Panc1 (cell line): ENCODE measurements around the gene TMEM87B. TPM values are rescaled to one million over a fixed set of nuclear protein-coding genes. Genes with fewer than 3 reads are reported as not detected.

Experiments used
- ATAC-seq: fragments of 200-7000 bp; cut with Tn5 transposase; 2 replicates; pipeline ENCODE4 v1.9.1; 2020; ENCODE audit warnings: mild to moderate bottlenecking, moderate library complexity
- BruUV-seq: library from RNA; stranded (reverse); fragments of 400-500 nt; replicated peaks from 2 replicates; lab custom pipeline; 2021; lab: Mats Ljungman, UMichigan
- CTCF ChIA-PET: fragments of 300-600 bp; sonication (Branson Sonifier 250); formaldehyde crosslinking; loops from one replicate; lab custom pipeline; 2022; ENCODE audit warnings: antibody characterized with exemption; lab: Charles Lee
- POLR2A ChIA-PET: fragments of 300-600 bp; sonication (Branson Sonifier 250); formaldehyde crosslinking; loops from one replicate; lab custom pipeline; 2022; ENCODE audit warnings: antibody characterized with exemption; lab: Charles Lee
- DNase-seq: peaks from one replicate; pipeline ENCODE4 v3.0.0-alpha.2; 2010; ENCODE audit warnings: low read depth, low spot score
- H3K27ac ChIP-seq: 2 replicates; pipeline ENCODE4 v1.5.1; 2011; ENCODE audit warnings: mild to moderate bottlenecking, low read length, inconsistent platforms
- H3K27me3 ChIP-seq: fragments of 200-500 bp; sonication (Bioruptor generic); 2 replicates; pipeline ENCODE4 v1.6.0; 2014; ENCODE audit warnings: low read length, inconsistent platforms; ENCODE audit not compliant: control insufficient read depth, insufficient read depth
- H3K36me3 ChIP-seq: fragments of 200-500 bp; sonication (Bioruptor generic); 2 replicates; pipeline ENCODE4 v1.5.1; 2014; ENCODE audit warnings: inconsistent platforms, mild to moderate bottlenecking, low read length, moderate library complexity; ENCODE audit not compliant: control insufficient read depth, insufficient read depth
- H3K4me1 ChIP-seq: 2 replicates; pipeline ENCODE4 v1.5.1; 2011; ENCODE audit warnings: inconsistent platforms, mild to moderate bottlenecking, low read length, moderate library complexity; ENCODE audit not compliant: control insufficient read depth, insufficient read depth
- H3K4me3 ChIP-seq, 2 experiments: 2 replicates each; pipeline ENCODE4 v1.5.1; 2011 to 2012; ENCODE audit warnings: low read depth in 2 of 2, low read length in 2 of 2, mild to moderate bottlenecking in 2 of 2, inconsistent platforms in 1 of 2, moderate library complexity in 1 of 2
- H3K9me3 ChIP-seq: fragments of 200-500 bp; sonication (Bioruptor generic); 2 replicates; pipeline ENCODE4 v1.5.1; 2014; ENCODE audit warnings: low read depth, mild to moderate bottlenecking, inconsistent platforms, low read length, moderate library complexity; ENCODE audit not compliant: control insufficient read depth, insufficient read depth
- POLR2AphosphoS5 ChIP-seq: IDR thresholded peaks from 2 replicates; pipeline ENCODE4 v1.6.1; 2012; ENCODE audit warnings: mild to moderate bottlenecking, low read depth, low read length, moderate library complexity
- SIN3A ChIP-seq: IDR thresholded peaks from 2 replicates; pipeline ENCODE4 v1.6.1; 2012; ENCODE audit warnings: low read depth, mild to moderate bottlenecking, low read length, moderate library complexity, borderline replicate concordance; ENCODE audit not compliant: insufficient read depth
- TCF7L2 ChIP-seq: IDR thresholded peaks from 2 replicates; pipeline ENCODE4 v1.6.1; 2011; ENCODE audit warnings: mild to moderate bottlenecking, low read depth, low read length, inconsistent platforms
- in situ Hi-C: cut with HindIII; loops from 2 replicates; pipeline ENCODE4 v1.10.0; 2016; ENCODE audit warnings: low sequenced_read_pairs, low pct_unique_long_range_greater_than_20kb
- intact Hi-C: fragments of 100-400 bp; cut with micrococcal nuclease; formaldehyde crosslinking; loops from one replicate; pipeline ENCODE4 v1.10.0; 2022; ENCODE audit not compliant: unreplicated experiment
- total RNA-seq: library from RNA; stranded (reverse); gene quantifications from one replicate; pipeline ENCODE4 v1.2.1, GENCODE V29; 2021; ENCODE audit not compliant: unreplicated experiment
- TF ChIP-seq, protein P1 (sequence below): fragments of 450-650 bp; IDR thresholded peaks from 2 replicates; pipeline ENCODE4 v1.5.1; 2017; ENCODE audit warnings: mild to moderate bottlenecking
- TF ChIP-seq, protein P2 (sequence below), 2 experiments: IDR thresholded peaks; 2 replicates each; pipeline ENCODE4 v1.6.1; 2011 to 2012; ENCODE audit warnings: low read depth in 2 of 2, control low read depth in 1 of 2, low read length in 1 of 2, mild to moderate bottlenecking in 1 of 2, moderate library complexity in 1 of 2; ENCODE audit not compliant: insufficient read depth in 1 of 2

Gene TMEM87B
- total RNA-seq, 1 experiment from 2014 or later = 22.8 TPM

GRCh38 chr2:112062894-112063293 is 7.8 kb downstream of the TMEM87B start:
- Histone ChIP-seq H3K36me3 (peaks cover 10% of the 10 kb centered on the region), H3K27me3 (no peaks in the 10 kb centered on the region), H3K4me1 (no peaks in the 10 kb centered on the region), H3K27ac (no peak overlapping the region), H3K4me3 (no peak overlapping the region), H3K9me3 (no peaks in the 10 kb centered on the region)
- ChIA-PET CTCF (no interaction called here), POLR2A (no interaction called here)
- in situ Hi-C loops (no loop called here), intact Hi-C loops (no loop called here)
- no peak for DNase-seq
- TF ChIP-seq POLR2AphosphoS5 (no peak), TCF7L2 (no peak), SIN3A (no peak)
- TF ChIP-seq, protein P1, sequence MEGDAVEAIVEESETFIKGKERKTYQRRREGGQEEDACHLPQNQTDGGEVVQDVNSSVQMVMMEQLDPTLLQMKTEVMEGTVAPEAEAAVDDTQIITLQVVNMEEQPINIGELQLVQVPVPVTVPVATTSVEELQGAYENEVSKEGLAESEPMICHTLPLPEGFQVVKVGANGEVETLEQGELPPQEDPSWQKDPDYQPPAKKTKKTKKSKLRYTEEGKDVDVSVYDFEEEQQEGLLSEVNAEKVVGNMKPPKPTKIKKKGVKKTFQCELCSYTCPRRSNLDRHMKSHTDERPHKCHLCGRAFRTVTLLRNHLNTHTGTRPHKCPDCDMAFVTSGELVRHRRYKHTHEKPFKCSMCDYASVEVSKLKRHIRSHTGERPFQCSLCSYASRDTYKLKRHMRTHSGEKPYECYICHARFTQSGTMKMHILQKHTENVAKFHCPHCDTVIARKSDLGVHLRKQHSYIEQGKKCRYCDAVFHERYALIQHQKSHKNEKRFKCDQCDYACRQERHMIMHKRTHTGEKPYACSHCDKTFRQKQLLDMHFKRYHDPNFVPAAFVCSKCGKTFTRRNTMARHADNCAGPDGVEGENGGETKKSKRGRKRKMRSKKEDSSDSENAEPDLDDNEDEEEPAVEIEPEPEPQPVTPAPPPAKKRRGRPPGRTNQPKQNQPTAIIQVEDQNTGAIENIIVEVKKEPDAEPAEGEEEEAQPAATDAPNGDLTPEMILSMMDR = no peak
- TF ChIP-seq, protein P2, sequence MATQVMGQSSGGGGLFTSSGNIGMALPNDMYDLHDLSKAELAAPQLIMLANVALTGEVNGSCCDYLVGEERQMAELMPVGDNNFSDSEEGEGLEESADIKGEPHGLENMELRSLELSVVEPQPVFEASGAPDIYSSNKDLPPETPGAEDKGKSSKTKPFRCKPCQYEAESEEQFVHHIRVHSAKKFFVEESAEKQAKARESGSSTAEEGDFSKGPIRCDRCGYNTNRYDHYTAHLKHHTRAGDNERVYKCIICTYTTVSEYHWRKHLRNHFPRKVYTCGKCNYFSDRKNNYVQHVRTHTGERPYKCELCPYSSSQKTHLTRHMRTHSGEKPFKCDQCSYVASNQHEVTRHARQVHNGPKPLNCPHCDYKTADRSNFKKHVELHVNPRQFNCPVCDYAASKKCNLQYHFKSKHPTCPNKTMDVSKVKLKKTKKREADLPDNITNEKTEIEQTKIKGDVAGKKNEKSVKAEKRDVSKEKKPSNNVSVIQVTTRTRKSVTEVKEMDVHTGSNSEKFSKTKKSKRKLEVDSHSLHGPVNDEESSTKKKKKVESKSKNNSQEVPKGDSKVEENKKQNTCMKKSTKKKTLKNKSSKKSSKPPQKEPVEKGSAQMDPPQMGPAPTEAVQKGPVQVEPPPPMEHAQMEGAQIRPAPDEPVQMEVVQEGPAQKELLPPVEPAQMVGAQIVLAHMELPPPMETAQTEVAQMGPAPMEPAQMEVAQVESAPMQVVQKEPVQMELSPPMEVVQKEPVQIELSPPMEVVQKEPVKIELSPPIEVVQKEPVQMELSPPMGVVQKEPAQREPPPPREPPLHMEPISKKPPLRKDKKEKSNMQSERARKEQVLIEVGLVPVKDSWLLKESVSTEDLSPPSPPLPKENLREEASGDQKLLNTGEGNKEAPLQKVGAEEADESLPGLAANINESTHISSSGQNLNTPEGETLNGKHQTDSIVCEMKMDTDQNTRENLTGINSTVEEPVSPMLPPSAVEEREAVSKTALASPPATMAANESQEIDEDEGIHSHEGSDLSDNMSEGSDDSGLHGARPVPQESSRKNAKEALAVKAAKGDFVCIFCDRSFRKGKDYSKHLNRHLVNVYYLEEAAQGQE (IDR thresholded peaks at IDR 0.05; ENCODE audit: insufficient read depth in 1 of 2, low read depth in 2 of 2, low read length in 1 of 2) = no peak
- BruUV-seq = no TSS peak
- no peak for ATAC-seq

DNA sequence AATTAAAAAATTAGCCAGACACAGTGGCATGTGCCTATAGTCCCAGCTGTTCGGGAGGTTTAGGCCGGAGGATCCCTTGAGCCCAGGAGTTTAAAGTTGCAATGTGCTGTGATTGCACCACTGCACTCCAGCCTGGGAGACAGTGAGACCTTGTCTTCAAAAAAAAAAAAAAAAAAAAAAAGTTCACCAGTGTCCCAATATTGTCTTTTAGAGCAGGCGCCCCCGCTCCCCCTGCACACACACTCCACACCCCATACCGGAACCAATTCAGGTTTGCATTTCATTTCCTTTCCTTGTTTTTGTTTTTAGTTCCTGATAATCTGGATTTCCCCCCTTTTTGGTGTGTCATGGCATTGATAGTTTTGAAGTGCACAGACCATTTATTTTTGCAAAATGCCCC is 10.4 kb downstream of the TMEM87B start:
- H3K27ac ChIP-seq = no peak overlapping the region

More for the DNA sequence above, 10.4 kb downstream of the TMEM87B start:
- H3K9me3 ChIP-seq = no peaks in the 10 kb centered on the region
- no TSS peak for BruUV-seq
- in situ Hi-C loops (no loop called here), intact Hi-C loops (no loop called here)
- H3K36me3 ChIP-seq = peaks cover 10% of the 10 kb centered on the region
- no peak overlapping the region for H3K4me3 ChIP-seq
- no peaks in the 10 kb centered on the region for H3K4me1 ChIP-seq
- ChIA-PET CTCF (no interaction called here), POLR2A (no interaction called here)
- TF ChIP-seq, protein P2 (IDR thresholded peaks at IDR 0.05; ENCODE audit: insufficient read depth in 1 of 2, low read depth in 2 of 2, low read length in 1 of 2) = no peak
- TF ChIP-seq, protein P1 = no peak
- TF ChIP-seq SIN3A (no peak), POLR2AphosphoS5 (no peak), TCF7L2 (no peak)
- no peaks in the 10 kb centered on the region for H3K27me3 ChIP-seq
- DNase-seq = no peak
- ATAC-seq = no peak; the same call in 1 of the 2 replicates
